ENCODE measurements around the gene UVRAG.

DNA sequence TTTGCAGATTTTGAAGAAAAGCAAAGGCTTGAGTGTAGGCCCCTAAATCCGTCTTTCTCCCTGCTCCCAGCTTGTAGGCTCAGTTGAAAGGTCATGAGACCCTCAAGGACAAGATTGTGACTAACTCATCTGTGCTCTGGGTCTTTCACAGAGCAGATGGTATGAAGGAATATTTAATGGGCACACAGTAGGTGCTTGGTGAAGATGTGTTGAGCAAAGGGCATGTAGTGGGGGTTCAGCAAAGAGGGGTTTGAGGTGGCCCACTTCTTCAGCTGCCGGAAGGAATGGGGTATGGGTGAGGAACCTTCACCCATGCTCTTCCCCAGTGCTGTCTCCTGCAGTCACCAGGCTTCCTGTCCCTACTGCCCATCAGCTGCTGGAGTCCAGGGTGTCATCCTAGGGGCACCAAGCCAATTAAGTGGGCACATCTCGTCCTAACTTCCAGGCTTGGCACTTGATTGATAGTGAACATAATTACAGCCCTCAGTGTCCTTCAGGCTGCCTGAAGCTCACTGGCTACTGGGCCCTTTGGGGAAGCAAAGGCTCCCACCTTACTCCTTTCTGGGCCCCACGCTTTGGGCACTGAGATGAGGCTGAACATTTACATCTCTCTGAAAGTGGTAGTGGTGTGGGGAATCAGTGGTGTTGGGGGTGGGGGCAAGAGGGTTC is 31.5 kb upstream of the UVRAG start:
- TF ChIP-seq POLR2A (IDR thresholded peaks at IDR 0.05; ENCODE audit: low read length), result no peak
- TF ChIP-seq GATA1 (IDR thresholded peaks at IDR 0.05; ENCODE audit: low read depth, low read length), result no peak
